ENCODE measurements around the gene IHH.

DNA sequence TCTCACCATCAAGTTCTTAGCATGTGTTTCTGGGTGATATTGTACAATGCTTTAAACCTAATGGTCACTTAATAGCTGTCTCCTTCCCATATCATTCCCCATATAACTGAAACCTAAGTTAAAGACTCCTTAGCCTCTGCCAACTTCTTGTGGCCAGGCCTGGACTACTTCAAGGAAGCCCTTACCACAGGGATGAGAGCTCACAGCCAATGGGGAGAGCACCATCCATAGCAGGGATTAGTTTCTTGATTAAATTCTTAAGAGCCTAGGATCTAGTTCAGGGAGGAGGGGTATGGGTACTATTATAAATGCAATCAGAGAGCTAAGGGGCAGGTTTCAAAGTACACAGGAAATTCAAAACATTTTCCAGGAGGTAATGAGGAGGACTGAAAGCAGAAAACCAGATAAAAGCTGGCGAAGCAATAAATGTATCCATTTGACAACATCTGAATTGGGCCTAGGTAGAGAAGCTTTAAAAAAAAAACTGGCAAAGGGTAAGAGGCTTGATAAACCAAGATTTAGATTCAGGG, 34.8 kb upstream of the IHH start:
- TF ChIP-seq, protein P1, sequence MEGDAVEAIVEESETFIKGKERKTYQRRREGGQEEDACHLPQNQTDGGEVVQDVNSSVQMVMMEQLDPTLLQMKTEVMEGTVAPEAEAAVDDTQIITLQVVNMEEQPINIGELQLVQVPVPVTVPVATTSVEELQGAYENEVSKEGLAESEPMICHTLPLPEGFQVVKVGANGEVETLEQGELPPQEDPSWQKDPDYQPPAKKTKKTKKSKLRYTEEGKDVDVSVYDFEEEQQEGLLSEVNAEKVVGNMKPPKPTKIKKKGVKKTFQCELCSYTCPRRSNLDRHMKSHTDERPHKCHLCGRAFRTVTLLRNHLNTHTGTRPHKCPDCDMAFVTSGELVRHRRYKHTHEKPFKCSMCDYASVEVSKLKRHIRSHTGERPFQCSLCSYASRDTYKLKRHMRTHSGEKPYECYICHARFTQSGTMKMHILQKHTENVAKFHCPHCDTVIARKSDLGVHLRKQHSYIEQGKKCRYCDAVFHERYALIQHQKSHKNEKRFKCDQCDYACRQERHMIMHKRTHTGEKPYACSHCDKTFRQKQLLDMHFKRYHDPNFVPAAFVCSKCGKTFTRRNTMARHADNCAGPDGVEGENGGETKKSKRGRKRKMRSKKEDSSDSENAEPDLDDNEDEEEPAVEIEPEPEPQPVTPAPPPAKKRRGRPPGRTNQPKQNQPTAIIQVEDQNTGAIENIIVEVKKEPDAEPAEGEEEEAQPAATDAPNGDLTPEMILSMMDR (IDR thresholded peaks at IDR 0.05 in 4 of 5, conservative IDR thresholded peaks at IDR 0.05 in 1 of 5), result no peak
- TF ChIP-seq POLR2A (IDR thresholded peaks at IDR 0.05), result no peak
